ENCODE data around the gene HEATR5A. TPM values are rescaled to one million over a fixed set of nuclear protein-coding genes. Genes with fewer than 3 reads are reported as not detected.

The HEATR5A gene
- total RNA-seq, 6 experiments from 2014 or later: 59.7 to 83.3 (median 66.4) TPM

GRCh38 chr14:31307198-31307597 is 113.2 kb downstream of the HEATR5A start:
- no peak overlapping the region for H3K4me3 Mint-ChIP-seq
- H3K4me1 Mint-ChIP-seq (ENCODE audit: low read depth): no peaks in the 10 kb centered on the region
- no peak for DNase-seq
- no peak for TF ChIP-seq CTCF (IDR thresholded peaks at IDR 0.05)
- no peak overlapping the region for H3K27ac Mint-ChIP-seq
- peaks cover 34% of the 10 kb centered on the region for H3K36me3 Mint-ChIP-seq (ENCODE audit: low read depth)
- peaks cover 3% of the 10 kb centered on the region; the same call in 1 of the 2 replicates for H3K27me3 Mint-ChIP-seq (ENCODE audit: insufficient read depth)
- no peaks in the 10 kb centered on the region for H3K9me3 Mint-ChIP-seq

GRCh38 chr14:31303654-31304053 is 116.7 kb downstream of the HEATR5A start:
- H3K27ac Mint-ChIP-seq: no peak overlapping the region
- no peaks in the 10 kb centered on the region for H3K27me3 Mint-ChIP-seq (ENCODE audit: insufficient read depth)
- no peak for DNase-seq
- H3K4me3 Mint-ChIP-seq: no peak overlapping the region
- H3K4me1 Mint-ChIP-seq (ENCODE audit: low read depth): peaks cover 4% of the 10 kb centered on the region
- H3K36me3 Mint-ChIP-seq (ENCODE audit: low read depth): peaks cover 29% of the 10 kb centered on the region
- no peaks in the 10 kb centered on the region for H3K9me3 Mint-ChIP-seq
- TF ChIP-seq CTCF (IDR thresholded peaks at IDR 0.05): no peak

GRCh38 chr14:31300883-31301282 is 119.5 kb downstream of the HEATR5A start:
- H3K36me3 Mint-ChIP-seq (ENCODE audit: low read depth): peaks cover 25% of the 10 kb centered on the region
- TF ChIP-seq CTCF (IDR thresholded peaks at IDR 0.05): no peak
- no peak overlapping the region for H3K27ac Mint-ChIP-seq
- H3K4me1 Mint-ChIP-seq (ENCODE audit: low read depth): peaks cover 17% of the 10 kb centered on the region
- H3K4me3 Mint-ChIP-seq: no peak overlapping the region
- no peaks in the 10 kb centered on the region for H3K27me3 Mint-ChIP-seq (ENCODE audit: insufficient read depth)
- DNase-seq: no peak
- no peaks in the 10 kb centered on the region for H3K9me3 Mint-ChIP-seq

GRCh38 chr14:31300296-31300695 is 120.1 kb downstream of the HEATR5A start:
- Mint-ChIP-seq H3K27me3 (ENCODE audit: insufficient read depth) (no peaks in the 10 kb centered on the region), H3K4me3 (no peak overlapping the region), H3K27ac (no peak overlapping the region), H3K9me3 (no peaks in the 10 kb centered on the region), H3K4me1 (ENCODE audit: low read depth) (peaks cover 23% of the 10 kb centered on the region), H3K36me3 (ENCODE audit: low read depth) (peaks cover 25% of the 10 kb centered on the region)
- DNase-seq: no peak
- peak; percentile 45 for TF ChIP-seq CTCF (IDR thresholded peaks at IDR 0.05)

GRCh38 chr14:31297701-31298344 is 122.5 kb downstream of the HEATR5A start:
- Mint-ChIP-seq H3K9me3 (no peaks in the 10 kb centered on the region), H3K27ac (no peak overlapping the region), H3K4me1 (ENCODE audit: low read depth) (peaks cover 46% of the 10 kb centered on the region), H3K36me3 (ENCODE audit: low read depth) (peaks cover 22% of the 10 kb centered on the region; the same call in 1 of the 2 replicates), H3K27me3 (ENCODE audit: insufficient read depth) (no peaks in the 10 kb centered on the region), H3K4me3 (no peak overlapping the region)
- TF ChIP-seq CTCF (IDR thresholded peaks at IDR 0.05): no peak
- peak; percentile 6 for DNase-seq
